T-helper 1 cell treated with Interleukin-12 subunit alpha and Interleukin-12 subunit beta and Interleukin-4 antibody, amounts not matched to agents 30 μg/mL and 1 μg/mL, for 36 hours (primary cell): ENCODE measurements around the gene HDAC8.

Experiments
- H3K27ac Mint-ChIP-seq: one replicate; pipeline ENCODE4 v1.8.0; 2021; ENCODE audit warnings: mild to moderate bottlenecking, mixed read lengths
- H3K27me3 Mint-ChIP-seq: one replicate; pipeline ENCODE4 v1.8.0; 2021; ENCODE audit warnings: low read depth, mixed read lengths
- H3K36me3 Mint-ChIP-seq: one replicate; pipeline ENCODE4 v1.8.0; 2021; ENCODE audit warnings: low read depth, mixed read lengths
- H3K4me1 Mint-ChIP-seq: one replicate; pipeline ENCODE4 v1.8.0; 2021; ENCODE audit warnings: low read depth, mixed read lengths
- H3K4me3 Mint-ChIP-seq: one replicate; pipeline ENCODE4 v1.8.0; 2021; ENCODE audit warnings: mild to moderate bottlenecking, moderate library complexity, mixed read lengths
- H3K9me3 Mint-ChIP-seq: one replicate; pipeline ENCODE4 v1.8.0; 2021; ENCODE audit warnings: mixed read lengths

The HDAC8 gene

GRCh38 chrX:72479324-72480274, 93.0 kb downstream of the HDAC8 start:
- Mint-ChIP-seq H3K36me3 (peaks cover 3% of the 10 kb centered on the region), H3K4me1 (no peaks in the 10 kb centered on the region), H3K9me3 (no peaks in the 10 kb centered on the region), H3K27ac (no peak overlapping the region), H3K4me3 (no peak overlapping the region), H3K27me3 (no peaks in the 10 kb centered on the region)

- Mint-ChIP-seq H3K4me1 (no peaks in the 10 kb centered on the region), H3K27me3 (no peaks in the 10 kb centered on the region), H3K4me3 (no peak overlapping the region), H3K36me3 (peaks cover 6% of the 10 kb centered on the region), H3K27ac (no peak overlapping the region), H3K9me3 (no peaks in the 10 kb centered on the region)
Measured at GRCh38 chrX:72478853-72479252, 93.8 kb downstream of the HDAC8 start.

GRCh38 chrX:72478351-72478750, 94.3 kb downstream of the HDAC8 start:
- Mint-ChIP-seq H3K4me3 (no peak overlapping the region), H3K9me3 (no peaks in the 10 kb centered on the region), H3K27ac (no peak overlapping the region), H3K36me3 (peaks cover 7% of the 10 kb centered on the region), H3K27me3 (no peaks in the 10 kb centered on the region), H3K4me1 (no peaks in the 10 kb centered on the region)

- Mint-ChIP-seq H3K36me3 (peaks cover 8% of the 10 kb centered on the region), H3K27me3 (no peaks in the 10 kb centered on the region), H3K27ac (no peak overlapping the region), H3K4me1 (no peaks in the 10 kb centered on the region), H3K9me3 (no peaks in the 10 kb centered on the region), H3K4me3 (no peak overlapping the region)
Measured at GRCh38 chrX:72477781-72478181, 94.9 kb downstream of the HDAC8 start.

GRCh38 chrX:72477376-72477775, 95.3 kb downstream of the HDAC8 start:
- no peak overlapping the region for H3K4me3 Mint-ChIP-seq
- H3K27ac Mint-ChIP-seq = no peak overlapping the region
- no peaks in the 10 kb centered on the region for H3K27me3 Mint-ChIP-seq
- no peaks in the 10 kb centered on the region for H3K9me3 Mint-ChIP-seq
- H3K36me3 Mint-ChIP-seq = peaks cover 12% of the 10 kb centered on the region
- H3K4me1 Mint-ChIP-seq = no peaks in the 10 kb centered on the region

GRCh38 chrX:72475952-72476668, 96.5 kb downstream of the HDAC8 start:
- H3K27ac Mint-ChIP-seq = no peak overlapping the region
- peaks cover 13% of the 10 kb centered on the region for H3K36me3 Mint-ChIP-seq
- H3K9me3 Mint-ChIP-seq = no peaks in the 10 kb centered on the region
- H3K27me3 Mint-ChIP-seq = no peaks in the 10 kb centered on the region
- H3K4me1 Mint-ChIP-seq = no peaks in the 10 kb centered on the region
- no peak overlapping the region for H3K4me3 Mint-ChIP-seq

- no peak overlapping the region for H3K27ac Mint-ChIP-seq
- no peaks in the 10 kb centered on the region for H3K4me1 Mint-ChIP-seq
- no peaks in the 10 kb centered on the region for H3K27me3 Mint-ChIP-seq
- peaks cover 13% of the 10 kb centered on the region for H3K36me3 Mint-ChIP-seq
- no peak overlapping the region for H3K4me3 Mint-ChIP-seq
- no peaks in the 10 kb centered on the region for H3K9me3 Mint-ChIP-seq
Measured at GRCh38 chrX:72475338-72475737, 97.3 kb downstream of the HDAC8 start.

GRCh38 chrX:72470532-72471223, 102.0 kb downstream of the HDAC8 start:
- no peaks in the 10 kb centered on the region for H3K9me3 Mint-ChIP-seq
- H3K36me3 Mint-ChIP-seq = peaks cover 19% of the 10 kb centered on the region
- no peaks in the 10 kb centered on the region for H3K27me3 Mint-ChIP-seq
- no peaks in the 10 kb centered on the region for H3K4me1 Mint-ChIP-seq
- no peak overlapping the region for H3K4me3 Mint-ChIP-seq
- no peak overlapping the region for H3K27ac Mint-ChIP-seq

GRCh38 chrX:72470117-72470516, 102.5 kb downstream of the HDAC8 start:
- H3K27ac Mint-ChIP-seq = no peak overlapping the region
- H3K4me1 Mint-ChIP-seq = no peaks in the 10 kb centered on the region
- H3K9me3 Mint-ChIP-seq = no peaks in the 10 kb centered on the region
- H3K27me3 Mint-ChIP-seq = no peaks in the 10 kb centered on the region
- no peak overlapping the region for H3K4me3 Mint-ChIP-seq
- H3K36me3 Mint-ChIP-seq = peaks cover 19% of the 10 kb centered on the region

- H3K36me3 Mint-ChIP-seq = peaks cover 20% of the 10 kb centered on the region
- no peak overlapping the region for H3K27ac Mint-ChIP-seq
- H3K4me1 Mint-ChIP-seq = no peaks in the 10 kb centered on the region
- no peaks in the 10 kb centered on the region for H3K9me3 Mint-ChIP-seq
- no peak overlapping the region for H3K4me3 Mint-ChIP-seq
- no peaks in the 10 kb centered on the region for H3K27me3 Mint-ChIP-seq
Measured at GRCh38 chrX:72468607-72469006, 104.0 kb downstream of the HDAC8 start.

- no peaks in the 10 kb centered on the region for H3K9me3 Mint-ChIP-seq
- no peaks in the 10 kb centered on the region for H3K27me3 Mint-ChIP-seq
- H3K36me3 Mint-ChIP-seq = peaks cover 19% of the 10 kb centered on the region
- no peaks in the 10 kb centered on the region for H3K4me1 Mint-ChIP-seq
- no peak overlapping the region for H3K27ac Mint-ChIP-seq
- no peak overlapping the region for H3K4me3 Mint-ChIP-seq
Measured at GRCh38 chrX:72467135-72467534, 105.5 kb downstream of the HDAC8 start.

- H3K4me3 Mint-ChIP-seq = no peak overlapping the region
- H3K27me3 Mint-ChIP-seq = no peaks in the 10 kb centered on the region
- H3K36me3 Mint-ChIP-seq = peaks cover 24% of the 10 kb centered on the region
- no peaks in the 10 kb centered on the region for H3K9me3 Mint-ChIP-seq
- H3K4me1 Mint-ChIP-seq = no peaks in the 10 kb centered on the region
- H3K27ac Mint-ChIP-seq = no peak overlapping the region
Measured at GRCh38 chrX:72466493-72466892, 106.2 kb downstream of the HDAC8 start.

GRCh38 chrX:72465889-72466288, 106.8 kb downstream of the HDAC8 start:
- Mint-ChIP-seq H3K4me1 (no peaks in the 10 kb centered on the region), H3K27me3 (no peaks in the 10 kb centered on the region), H3K4me3 (no peak overlapping the region), H3K36me3 (peaks cover 24% of the 10 kb centered on the region), H3K27ac (no peak overlapping the region), H3K9me3 (no peaks in the 10 kb centered on the region)

- H3K4me3 Mint-ChIP-seq = no peak overlapping the region
- no peak overlapping the region for H3K27ac Mint-ChIP-seq
- peaks cover 22% of the 10 kb centered on the region for H3K36me3 Mint-ChIP-seq
- H3K4me1 Mint-ChIP-seq = no peaks in the 10 kb centered on the region
- no peaks in the 10 kb centered on the region for H3K27me3 Mint-ChIP-seq
- H3K9me3 Mint-ChIP-seq = no peaks in the 10 kb centered on the region
Measured at GRCh38 chrX:72461766-72462165, 110.9 kb downstream of the HDAC8 start.
